Measurements from ENCODE around the gene ZNF385D.

GRCh38 chr3:21624524-21624923, 126.5 kb downstream of the ZNF385D start:
- TF ChIP-seq ELF1 (IDR thresholded peaks at IDR 0.05; ENCODE audit: borderline replicate concordance, low read depth) = no peak
- no peak for TF ChIP-seq CTCF (IDR thresholded peaks at IDR 0.05 in 2 of 3, conservative IDR thresholded peaks at IDR 0.05 in 1 of 3; ENCODE audit: borderline replicate concordance in 1 of 3, insufficient read depth in 1 of 3, low read depth in 2 of 3, low read length in 2 of 3)
- no peak for TF ChIP-seq REST (IDR thresholded peaks at IDR 0.05; ENCODE audit: low read depth)
- TF ChIP-seq POLR2A (IDR thresholded peaks at IDR 0.05; ENCODE audit: borderline replicate concordance, extremely low read depth, insufficient read depth, insufficient read length) = no peak
- no peak for TF ChIP-seq ZNF274 (IDR thresholded peaks at IDR 0.05; ENCODE audit: low read depth, low read length)
- no peak for TF ChIP-seq EZH2 (IDR thresholded peaks at IDR 0.05)
- no peak for TF ChIP-seq CEBPB (IDR thresholded peaks at IDR 0.05; ENCODE audit: low read depth)
- no peak for TF ChIP-seq SP1 (IDR thresholded peaks at IDR 0.05; ENCODE audit: low read depth)

Measured in HCT116 (cell line).